Measurements from ENCODE around the gene GTSF1L.

GTSF1L gene

DNA sequence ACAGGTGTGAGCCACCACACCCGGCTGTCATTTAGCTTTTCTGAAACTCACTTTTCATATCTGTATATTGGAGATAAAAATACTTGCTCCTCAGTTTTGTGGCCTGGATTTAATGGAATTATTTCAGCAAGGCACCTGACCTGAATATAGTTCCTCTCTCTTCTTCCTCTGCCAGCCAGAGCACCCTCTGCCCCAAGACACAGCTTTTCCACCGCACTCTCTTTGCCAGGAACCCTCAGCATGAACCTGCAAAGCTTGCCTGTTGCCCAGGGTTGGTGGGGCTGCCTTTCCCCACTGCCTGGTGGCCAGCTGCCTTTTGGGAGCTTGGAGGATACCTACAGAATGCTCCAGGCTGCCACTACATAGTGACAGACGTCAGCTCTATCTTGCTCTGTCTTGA, 3.1 kb downstream of the GTSF1L start:
- TF ChIP-seq MYC (IDR thresholded peaks at IDR 0.05; ENCODE audit: low read depth, low read length) (no peak), POLR2A (IDR thresholded peaks at IDR 0.05; ENCODE audit: extremely low read depth, insufficient read length) (no peak)
- TF ChIP-seq, protein P1, sequence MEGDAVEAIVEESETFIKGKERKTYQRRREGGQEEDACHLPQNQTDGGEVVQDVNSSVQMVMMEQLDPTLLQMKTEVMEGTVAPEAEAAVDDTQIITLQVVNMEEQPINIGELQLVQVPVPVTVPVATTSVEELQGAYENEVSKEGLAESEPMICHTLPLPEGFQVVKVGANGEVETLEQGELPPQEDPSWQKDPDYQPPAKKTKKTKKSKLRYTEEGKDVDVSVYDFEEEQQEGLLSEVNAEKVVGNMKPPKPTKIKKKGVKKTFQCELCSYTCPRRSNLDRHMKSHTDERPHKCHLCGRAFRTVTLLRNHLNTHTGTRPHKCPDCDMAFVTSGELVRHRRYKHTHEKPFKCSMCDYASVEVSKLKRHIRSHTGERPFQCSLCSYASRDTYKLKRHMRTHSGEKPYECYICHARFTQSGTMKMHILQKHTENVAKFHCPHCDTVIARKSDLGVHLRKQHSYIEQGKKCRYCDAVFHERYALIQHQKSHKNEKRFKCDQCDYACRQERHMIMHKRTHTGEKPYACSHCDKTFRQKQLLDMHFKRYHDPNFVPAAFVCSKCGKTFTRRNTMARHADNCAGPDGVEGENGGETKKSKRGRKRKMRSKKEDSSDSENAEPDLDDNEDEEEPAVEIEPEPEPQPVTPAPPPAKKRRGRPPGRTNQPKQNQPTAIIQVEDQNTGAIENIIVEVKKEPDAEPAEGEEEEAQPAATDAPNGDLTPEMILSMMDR (IDR thresholded peaks at IDR 0.05; ENCODE audit: low read depth, low read length): no peak
- TF ChIP-seq, protein P2, sequence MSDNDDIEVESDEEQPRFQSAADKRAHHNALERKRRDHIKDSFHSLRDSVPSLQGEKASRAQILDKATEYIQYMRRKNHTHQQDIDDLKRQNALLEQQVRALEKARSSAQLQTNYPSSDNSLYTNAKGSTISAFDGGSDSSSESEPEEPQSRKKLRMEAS (IDR thresholded peaks at IDR 0.05; ENCODE audit: low read depth, low read length): no peak
- DNase-seq (ENCODE audit: low read depth): no peak
- no peak overlapping the region for H3K4me3 ChIP-seq (ENCODE audit: low read depth, low read length)

DNA sequence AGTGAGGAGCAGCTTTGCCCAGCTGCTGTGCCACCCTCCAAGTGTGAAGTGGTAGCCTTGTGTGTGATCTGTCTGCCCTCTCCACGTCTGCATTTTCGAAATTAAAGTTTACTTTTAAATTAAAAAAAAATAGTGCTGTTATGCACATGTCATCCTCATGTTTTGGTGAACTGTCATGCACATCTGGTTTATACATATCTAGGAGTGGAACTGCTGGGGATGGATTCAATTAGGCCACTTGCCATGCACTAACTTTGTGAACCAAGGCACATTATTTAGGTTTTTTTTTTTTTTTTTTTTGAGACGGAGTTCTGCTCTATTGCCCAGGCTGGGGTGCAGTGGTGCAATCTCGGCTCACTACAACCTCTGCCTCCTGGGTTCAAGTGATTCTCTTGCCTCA, 3.6 kb downstream of the GTSF1L start:
- TF ChIP-seq, protein P2 (IDR thresholded peaks at IDR 0.05; ENCODE audit: low read depth, low read length): no peak
- DNase-seq (ENCODE audit: low read depth): no peak
- no peak overlapping the region for H3K4me3 ChIP-seq (ENCODE audit: low read depth, low read length)

DNA sequence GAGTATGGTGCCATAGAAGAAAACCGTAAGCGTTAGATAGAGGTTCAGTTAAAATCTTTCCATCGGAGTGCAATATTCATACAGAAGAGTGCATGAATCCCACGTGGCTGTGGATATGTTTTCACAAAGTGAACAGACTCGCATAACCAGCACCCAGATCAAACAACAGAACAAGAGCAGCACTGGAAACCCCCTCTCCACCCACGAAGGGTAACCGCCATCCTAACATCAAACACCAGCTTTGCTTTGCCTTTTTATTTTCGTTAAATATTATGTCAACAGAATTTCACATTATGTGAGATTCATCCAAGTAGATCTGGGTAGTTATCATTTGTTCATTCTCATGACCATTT, 4.7 kb downstream of the GTSF1L start:
- no peak for DNase-seq (ENCODE audit: low read depth)
- TF ChIP-seq POLR2A (IDR thresholded peaks at IDR 0.05; ENCODE audit: extremely low read depth, insufficient read length) (no peak), MYC (IDR thresholded peaks at IDR 0.05; ENCODE audit: low read depth, low read length) (no peak)
- TF ChIP-seq, protein P1 (IDR thresholded peaks at IDR 0.05; ENCODE audit: low read depth, low read length): no peak
- TF ChIP-seq, protein P2 (IDR thresholded peaks at IDR 0.05; ENCODE audit: low read depth, low read length): no peak

GRCh38 chr20:43721429-43722152, 5.2 kb downstream of the GTSF1L start:
- H3K4me3 ChIP-seq (ENCODE audit: low read depth, low read length): no peak overlapping the region
- TF ChIP-seq, protein P2 (IDR thresholded peaks at IDR 0.05; ENCODE audit: low read depth, low read length): no peak
- TF ChIP-seq, protein P1 (IDR thresholded peaks at IDR 0.05; ENCODE audit: low read depth, low read length): no peak
- TF ChIP-seq MYC (IDR thresholded peaks at IDR 0.05; ENCODE audit: low read depth, low read length): no peak
- no peak for TF ChIP-seq POLR2A (IDR thresholded peaks at IDR 0.05; ENCODE audit: extremely low read depth, insufficient read length)
- DNase-seq (ENCODE audit: low read depth): no peak

More for the DNA sequence above, 4.7 kb downstream of the GTSF1L start:
- no peak overlapping the region for H3K4me3 ChIP-seq (ENCODE audit: low read depth, low read length)

GRCh38 chr20:43721097-43721428, 5.7 kb downstream of the GTSF1L start:
- DNase-seq (ENCODE audit: low read depth): no peak
- TF ChIP-seq, protein P2 (IDR thresholded peaks at IDR 0.05; ENCODE audit: low read depth, low read length): no peak
- TF ChIP-seq POLR2A (IDR thresholded peaks at IDR 0.05; ENCODE audit: extremely low read depth, insufficient read length) (no peak), MYC (IDR thresholded peaks at IDR 0.05; ENCODE audit: low read depth, low read length) (no peak)
- TF ChIP-seq, protein P1 (IDR thresholded peaks at IDR 0.05; ENCODE audit: low read depth, low read length): no peak
- no peak overlapping the region for H3K4me3 ChIP-seq (ENCODE audit: low read depth, low read length)

- TF ChIP-seq, protein P2 (IDR thresholded peaks at IDR 0.05; ENCODE audit: low read depth, low read length): no peak
- TF ChIP-seq MYC (IDR thresholded peaks at IDR 0.05; ENCODE audit: low read depth, low read length) (no peak), POLR2A (IDR thresholded peaks at IDR 0.05; ENCODE audit: extremely low read depth, insufficient read length) (no peak)
- TF ChIP-seq, protein P1 (IDR thresholded peaks at IDR 0.05; ENCODE audit: low read depth, low read length): no peak
- no peak for DNase-seq (ENCODE audit: low read depth)
Observed at GRCh38 chr20:43720007-43720406, 6.8 kb downstream of the GTSF1L start.

More at GRCh38 chr20:43720007-43720406, 6.8 kb downstream of the GTSF1L start:
- H3K4me3 ChIP-seq (ENCODE audit: low read depth, low read length): no peak overlapping the region

All from NB4 (cell line).